B cell (primary cell): Measurements from ENCODE around the gene UPF1. TPM values are rescaled to one million over a fixed set of nuclear protein-coding genes. Genes with fewer than 3 reads are reported as not detected.

Experiments
- ATAC-seq: fragments of 200-7000 bp; cut with Tn5 transposase; one replicate; pipeline ENCODE4 v1.10.0; 2021; ENCODE audit warnings: low read depth, mild to moderate bottlenecking, moderate number of reproducible peaks, moderate library complexity
- CTCF ChIA-PET: fragments of 350-600 bp; sonication (Branson Sonifier 250); formaldehyde crosslinking; loops from one replicate; lab custom pipeline; 2021; ENCODE audit warnings: antibody characterized with exemption, inconsistent platforms; lab: Charles Lee
- POLR2A ChIA-PET: fragments of 350-600 bp; sonication (Branson Sonifier 250); formaldehyde crosslinking; loops from one replicate; lab custom pipeline; 2021; ENCODE audit warnings: antibody characterized with exemption; lab: Charles Lee
- DNase-seq: peaks from one replicate; pipeline ENCODE4 v3.0.0; 2013
- H2AFZ ChIP-seq: 2 replicates; pipeline ENCODE4 v1.6.1; 2012; ENCODE audit warnings: mild to moderate bottlenecking, low read depth, low read length; ENCODE audit not compliant: insufficient read depth, poor library complexity, severe bottlenecking
- H3K27ac ChIP-seq, 2 donors: 1 replicate in 1 of 2; 2 replicates in 1 of 2; pipeline ENCODE4 v1.5.1; 2012 to 2013; ENCODE audit warnings: low read length in 2 of 2, mild to moderate bottlenecking in 2 of 2, moderate library complexity in 1 of 2
- H3K27me3 ChIP-seq, 4 experiments: fragments of 200-600 bp in 1 of 4; sonication (generic) in 1 of 4; replicated peaks in 1 of 4; 1 replicate in 2 of 4; 2 replicates in 2 of 4; pipeline versions ENCODE4 v1.6.1 to v1.7.0; 2013 to 2016; ENCODE audit warnings: low read length in 3 of 4, mild to moderate bottlenecking in 2 of 4, mixed read lengths in 1 of 4, moderate library complexity in 1 of 4; ENCODE audit not compliant: insufficient read depth in 4 of 4, control insufficient read depth in 3 of 4; ENCODE audit errors: control extremely low read depth in 1 of 4
- H3K36me3 ChIP-seq, 2 experiments: replicated peaks in 1 of 2; 1 replicate in 1 of 2; 2 replicates in 1 of 2; pipeline versions ENCODE4 v1.6.1 to v1.7.1; 2013; ENCODE audit warnings: low read length in 1 of 2; ENCODE audit not compliant: insufficient read depth in 2 of 2, control insufficient read depth in 1 of 2; ENCODE audit errors: control extremely low read depth in 1 of 2, extremely low read depth in 1 of 2
- H3K4me1 ChIP-seq, 2 donors: fragments of 200-600 bp in 1 of 2; sonication (generic) in 1 of 2; 1 replicate in 1 of 2; 2 replicates in 1 of 2; pipeline versions ENCODE4 v1.5.1 to v1.6.1; 2013 to 2017; ENCODE audit warnings: low read length in 2 of 2; ENCODE audit not compliant: control insufficient read depth in 2 of 2, insufficient read depth in 2 of 2
- H3K4me2 ChIP-seq: replicated peaks from 2 replicates; pipeline ENCODE3; 2012; ENCODE audit warnings: mild to moderate bottlenecking, low read depth, low read length; ENCODE audit not compliant: poor library complexity, severe bottlenecking
- H3K4me3 ChIP-seq, 5 experiments: fragments of 200-600 bp in 1 of 5; sonication (generic) in 1 of 5; 1 replicate in 3 of 5; 2 replicates in 2 of 5; pipeline versions ENCODE4 v1.5.1 to v1.7.0; 2011 to 2016; ENCODE audit warnings: low read length in 4 of 5, mild to moderate bottlenecking in 4 of 5, low read depth in 2 of 5, control low read depth in 1 of 5, moderate library complexity in 1 of 5; ENCODE audit not compliant: insufficient read depth in 1 of 5; ENCODE audit errors: control extremely low read depth in 1 of 5, extremely low read depth in 1 of 5
- H3K79me2 ChIP-seq: fragments of 200-600 bp; sonication (generic); one replicate; pipeline ENCODE4 v1.6.0; 2016; ENCODE audit warnings: low read length; ENCODE audit not compliant: control insufficient read depth, insufficient read depth
- H3K9ac ChIP-seq: fragments of 200-600 bp; sonication (generic); 2 replicates; pipeline ENCODE4 v1.6.1; 2017; ENCODE audit warnings: mild to moderate bottlenecking, low read length, moderate library complexity
- H3K9me3 ChIP-seq, 3 donors: one replicate each; pipeline versions ENCODE4 v1.6.1 to v1.7.1; 2013; ENCODE audit warnings: low read length in 2 of 3; ENCODE audit not compliant: control insufficient read depth in 2 of 3, insufficient read depth in 1 of 3; ENCODE audit errors: control extremely low read depth in 1 of 3
- H4K20me1 ChIP-seq: 2 replicates; pipeline ENCODE4 v1.6.0; 2012; ENCODE audit warnings: mild to moderate bottlenecking, low read length; ENCODE audit not compliant: insufficient read depth, control insufficient read depth, poor library complexity, severe bottlenecking
- H3K27ac Mint-ChIP-seq: one replicate; pipeline ENCODE4 v1.8.0; 2021; ENCODE audit warnings: mixed read lengths
- H3K27me3 Mint-ChIP-seq: one replicate; pipeline ENCODE4 v1.8.0; 2021; ENCODE audit warnings: mixed read lengths
- H3K4me1 Mint-ChIP-seq: one replicate; pipeline ENCODE4 v1.8.0; 2021; ENCODE audit warnings: mixed read lengths
- H3K4me3 Mint-ChIP-seq: one replicate; pipeline ENCODE4 v1.8.0; 2021; ENCODE audit warnings: mixed read lengths
- H3K9me3 Mint-ChIP-seq: one replicate; pipeline ENCODE4 v1.8.0; 2022; ENCODE audit warnings: mixed read lengths; ENCODE audit not compliant: insufficient read depth
- CTCF ChIP-seq: fragments of 200-600 bp; IDR thresholded peaks from one replicate; pipeline ENCODE4 v1.8.0; 2022; ENCODE audit warnings: antibody characterized with exemption, mild to moderate bottlenecking
- EZH2 ChIP-seq: IDR thresholded peaks from 2 replicates; pipeline ENCODE4 v1.6.1; 2012; ENCODE audit warnings: borderline replicate concordance, low read depth, mild to moderate bottlenecking, moderate library complexity, low read length; ENCODE audit not compliant: insufficient read depth, poor library complexity, severe bottlenecking
- WGBS: methylation state at CpG from one replicate; pipeline ENCODE4 v1.1.5; 2013; ENCODE audit warnings: missing lambda C conversion rate; ENCODE audit not compliant: insufficient coverage; 5-methylcytosine and 5-hydroxymethylcytosine counted together
- intact Hi-C: fragments of 100-400 bp; cut with micrococcal nuclease; formaldehyde crosslinking; loops from one replicate; pipeline ENCODE4 v1.10.0; 2022
- polyA plus RNA-seq: library from polyadenylated mRNA; depleted of rRNA; stranded (reverse); fragments of >200 nt; gene quantifications from 2 replicates; pipeline ENCODE4 v1.2.3, GENCODE V29; 2012
- total RNA-seq, 2 donors: library from RNA; stranded (reverse); fragments of 120-200 nt in 1 of 2; gene quantifications; 1 replicate in 1 of 2; 2 replicates in 1 of 2; pipeline versions ENCODE4 v1.2.3 to v1.2.4, GENCODE V29; 2013 to 2022

UPF1 gene
- total and polyA plus RNA-seq, 2 donors (not counting 1 experiment from before 2014, with no cell fraction given), result 51.9 to 98.6 TPM

- no peaks in the 10 kb centered on the region for H3K27me3 Mint-ChIP-seq
- Histone ChIP-seq H3K27ac (no peak overlapping the region), H3K79me2 (peaks cover 11% of the 10 kb centered on the region), H3K4me2 (no peak overlapping the region), H3K4me1 (no peaks in the 10 kb centered on the region), H3K4me3 (no peak overlapping the region), H4K20me1 (peaks cover 62% of the 10 kb centered on the region), H2AFZ (no peak overlapping the region), H3K36me3 (peaks cover 1 to 70% of the 10 kb centered on the region in 2 experiments), H3K27me3 (no peaks in the 10 kb centered on the region), H3K9me3 (peaks cover 0 to 2% (median 0%) of the 10 kb centered on the region in 3 donors), H3K9ac (no peak overlapping the region)
- no peaks in the 10 kb centered on the region for H3K4me1 Mint-ChIP-seq
- DNase-seq (no peak), ATAC-seq (no peak)
- WGBS, result 97% methylated on average over 25 of the region's 25 CpGs
- no peak overlapping the region for H3K27ac Mint-ChIP-seq
- no peaks in the 10 kb centered on the region for H3K9me3 Mint-ChIP-seq
- POLR2A ChIA-PET, result no interaction called here
- TF ChIP-seq CTCF (no peak), EZH2 (no peak)
- no peak overlapping the region for H3K4me3 Mint-ChIP-seq
- intact Hi-C loops, result no loop called here
- CTCF ChIA-PET, result no interaction called here
Measured at GRCh38 chr19:18904334-18905057, 72.7 kb downstream of the UPF1 start.

- WGBS, result 91% methylated on average over 6 of the region's 8 CpGs
- Mint-ChIP-seq H3K4me1 (no peaks in the 10 kb centered on the region), H3K9me3 (no peaks in the 10 kb centered on the region), H3K27me3 (no peaks in the 10 kb centered on the region), H3K4me3 (no peak overlapping the region), H3K27ac (no peak overlapping the region)
- TF ChIP-seq CTCF, result no peak
- CTCF ChIA-PET, result no interaction called here
- H2AFZ ChIP-seq, result no peak overlapping the region
- intact Hi-C loops, result no loop called here
- H3K27me3 ChIP-seq, result no peaks in the 10 kb centered on the region
- DNase-seq, result no peak
- H3K9ac ChIP-seq, result no peak overlapping the region
- peaks cover 1 to 70% of the 10 kb centered on the region in 2 experiments for H3K36me3 ChIP-seq
- no peak overlapping the region for H3K4me2 ChIP-seq
- peaks cover 0 to 2% (median 0%) of the 10 kb centered on the region in 3 donors for H3K9me3 ChIP-seq
- no peak for ATAC-seq
- peaks cover 14% of the 10 kb centered on the region for H3K79me2 ChIP-seq
- peaks cover 61% of the 10 kb centered on the region for H4K20me1 ChIP-seq
- no peak overlapping the region for H3K27ac ChIP-seq
- no peak overlapping the region for H3K4me3 ChIP-seq
- no peaks in the 10 kb centered on the region for H3K4me1 ChIP-seq
- POLR2A ChIA-PET, result no interaction called here
Measured at GRCh38 chr19:18905058-18905456, 73.3 kb downstream of the UPF1 start.
